Measurements from ENCODE around the gene RNF186. TPM values are rescaled to one million over a fixed set of nuclear protein-coding genes. Genes with fewer than 3 reads are reported as not detected.
A peak's percentile ranks its signal among the peaks of the same experiment; 100 is the strongest.

The RNF186 gene
- total and polyA plus RNA-seq, 2 of the 13 experiments (the other 11 are each of a cell fraction or from before 2014, with no cell fraction given), result 0.07 to 0.20 TPM

- TF ChIP-seq MEF2D (CRISPR knock-in tag; IDR thresholded peaks at IDR 0.05) (no peak), SALL2 (CRISPR knock-in tag; IDR thresholded peaks at IDR 0.05) (no peak), IRX3 (CRISPR knock-in tag; IDR thresholded peaks at IDR 0.05; ENCODE audit: borderline replicate concordance, low read depth) (no peak), ZNF510 (CRISPR knock-in tag; IDR thresholded peaks at IDR 0.05; ENCODE audit: low read depth) (no peak)
These were observed 15.6 kb downstream of the RNF186 start, which contains the start of gene TMCO4 (continued) for GRCh38 chr1:19799230-19800075.

GRCh38 chr1:19798486-19799229 is 16.4 kb downstream of the RNF186 start:
- H3K4me2 ChIP-seq (ENCODE audit: low read depth, low read length), result peak overlapping the region; percentile 88
- intact Hi-C loops (cut with micrococcal nuclease; ENCODE audit: unreplicated experiment) (no loop called here), in situ Hi-C loops (cut with HindIII; ENCODE audit: extremely low pct_ligation_motif_present, low pct_unique_long_range_greater_than_20kb) (no loop called here)
- H3K27me3 ChIP-seq (ENCODE audit: control insufficient read depth in 1 of 2, insufficient read depth in 2 of 2, low read length in 2 of 2), result peaks cover 0 to 14% of the 10 kb centered on the region in 2 experiments; a peak in 2 of 5 replicates
- H3K27ac ChIP-seq (ENCODE audit: extremely low read length, insufficient read depth, low read length), result peak overlapping the region; percentile 57
- no peaks in the 10 kb centered on the region for H3K36me3 ChIP-seq (replicated peaks in 1 of 2; ENCODE audit: control insufficient read depth in 1 of 2, insufficient read depth in 2 of 2, low read length in 2 of 2)
- H3K9ac ChIP-seq (ENCODE audit: insufficient read depth, low read depth, low read length), result peak overlapping the region; percentile 63
- FAIRE-seq, result no peak
- peak; percentile 43 for ATAC-seq
- BruUV-seq (replicated peaks), result TSS peak; percentile 64
- no peak for DNase-seq (ENCODE audit: low spot score)
- WGBS (ENCODE audit: low lambda C conversion rate), result 84% methylated on average over 5 of the region's 6 CpGs
- H3K4me3 ChIP-seq (replicated peaks in 1 of 3; ENCODE audit: insufficient read depth in 1 of 3, low read depth in 2 of 3, low read length in 3 of 3), result peak overlapping the region in 1 of 3 experiments; percentile 80; a peak in 5 of 6 replicates
- H3K9me3 ChIP-seq (ENCODE audit: low read length), result no peaks in the 10 kb centered on the region
- H2AFZ ChIP-seq (ENCODE audit: low read length), result no peak overlapping the region
- POLR2A ChIA-PET, result no interaction called here
- H3K4me1 ChIP-seq (ENCODE audit: insufficient read depth, low read length), result peaks cover 38% of the 10 kb centered on the region
- H4K20me1 ChIP-seq (ENCODE audit: insufficient read depth, low read length), result no peaks in the 10 kb centered on the region
- CTCF ChIA-PET (ENCODE audit: low intra/inter-chr PET ratio, low total read pairs), result no interaction called here
- H3K79me2 ChIP-seq (ENCODE audit: insufficient read depth, low read length), result no peaks in the 10 kb centered on the region
- TF ChIP-seq ZKSCAN1 (IDR thresholded peaks at IDR 0.05; ENCODE audit: low read length), result peak; percentile 61; the same call in 1 of the 2 replicates
- no peak for TF ChIP-seq IRF1 (CRISPR knock-in tag; IDR thresholded peaks at IDR 0.05; ENCODE audit: low read depth)
- no peak for TF ChIP-seq ZNF292 (CRISPR knock-in tag; IDR thresholded peaks at IDR 0.05; ENCODE audit: borderline replicate concordance, low read depth)
- no peak for TF ChIP-seq TCF7L2 (IDR thresholded peaks at IDR 0.05; ENCODE audit: low read depth, low read length)
- no peak for TF ChIP-seq ZFP36 (IDR thresholded peaks at IDR 0.05; ENCODE audit: borderline replicate concordance, low read depth, low read length, partially characterized antibody)
- no peak for TF ChIP-seq PLRG1 (conservative IDR thresholded peaks at IDR 0.05)
- TF ChIP-seq NBN (conservative IDR thresholded peaks at IDR 0.05), result no peak
- no peak for TF ChIP-seq ELK4 (CRISPR knock-in tag; IDR thresholded peaks at IDR 0.05; ENCODE audit: borderline replicate concordance)
- no peak for TF ChIP-seq CEBPZ (IDR thresholded peaks at IDR 0.05; ENCODE audit: low read length)
- no peak for TF ChIP-seq SRF (IDR thresholded peaks at IDR 0.05; ENCODE audit: low read depth, low read length)
- no peak for TF ChIP-seq SP5 (CRISPR knock-in tag; IDR thresholded peaks at IDR 0.05; ENCODE audit: borderline replicate concordance, low read depth)
- no peak for TF ChIP-seq SMARCC2 (IDR thresholded peaks at IDR 0.05)

Measured in HepG2 (cell line).